ENCODE measurements around the gene CAMK2D.
"Not testable (repeated sequence)": the region's sequence is repeated elsewhere in the genome, so short reads cannot be mapped to it uniquely, and the experiment has no call there.

The CAMK2D gene

GRCh38 chr4:113730467-113731216 is 30.9 kb downstream of the CAMK2D start:
- DNase-seq, result no peak

GRCh38 chr4:113727802-113728201 is 33.7 kb downstream of the CAMK2D start:
- DNase-seq, result no peak

GRCh38 chr4:113725963-113726362 is 35.6 kb downstream of the CAMK2D start:
- DNase-seq, result no peak

- DNase-seq, result no peak
Observed at GRCh38 chr4:113718252-113718651, 43.3 kb downstream of the CAMK2D start.

GRCh38 chr4:113711883-113712662 is 49.5 kb downstream of the CAMK2D start:
- no peak for DNase-seq

- DNase-seq, result no peak
Observed at GRCh38 chr4:113708250-113708649, 53.3 kb downstream of the CAMK2D start.

- no peak for DNase-seq
Observed at GRCh38 chr4:113707048-113707447, 54.5 kb downstream of the CAMK2D start.

- DNase-seq, result not testable (repeated sequence)
Observed at GRCh38 chr4:113705097-113705496, 56.4 kb downstream of the CAMK2D start.

GRCh38 chr4:113702596-113702995 is 58.9 kb downstream of the CAMK2D start:
- not testable (repeated sequence) for DNase-seq

- DNase-seq, result no peak
Observed at GRCh38 chr4:113701169-113701568, 60.4 kb downstream of the CAMK2D start.

GRCh38 chr4:113700602-113701150 is 60.9 kb downstream of the CAMK2D start:
- DNase-seq, result no peak

- DNase-seq, result no peak
Observed at GRCh38 chr4:113699772-113700171, 61.8 kb downstream of the CAMK2D start.

- DNase-seq, result no peak
Observed at GRCh38 chr4:113697429-113697828, 64.1 kb downstream of the CAMK2D start.

GRCh38 chr4:113695328-113696169 is 66.0 kb downstream of the CAMK2D start:
- no peak for DNase-seq

- no peak for DNase-seq
Observed at GRCh38 chr4:113694008-113694407, 67.5 kb downstream of the CAMK2D start.

- no peak for DNase-seq
Observed at GRCh38 chr4:113692809-113693411, 68.6 kb downstream of the CAMK2D start.

- no peak for DNase-seq
Observed at GRCh38 chr4:113691676-113692075, 69.9 kb downstream of the CAMK2D start.

GRCh38 chr4:113689394-113689793 is 72.1 kb downstream of the CAMK2D start:
- DNase-seq, result no peak

GRCh38 chr4:113687067-113687718 is 74.3 kb downstream of the CAMK2D start:
- no peak for DNase-seq

GRCh38 chr4:113685157-113685556 is 76.4 kb downstream of the CAMK2D start:
- not testable (repeated sequence) for DNase-seq

Data from hypothalamus (tissue), 51 donors.